Keratinocyte (primary cell): ENCODE data around the gene GTF2I.
"Not testable (repeated sequence)": the region's sequence is repeated elsewhere in the genome, so short reads cannot be mapped to it uniquely, and the experiment has no call there.

ENCODE experiments used
- CTCF ChIP-seq, 3 experiments: IDR thresholded peaks in 1 of 3; conservative IDR thresholded peaks in 1 of 3; optimal IDR thresholded peaks in 1 of 3; 2 replicates in 2 of 3; 3 replicates in 1 of 3; pipeline versions ENCODE3 to v1.5.1; 2011; ENCODE audit warnings: low read length in 3 of 3, mild to moderate bottlenecking in 3 of 3, moderate library complexity in 2 of 3, control low read depth in 1 of 3, inconsistent platforms in 1 of 3; ENCODE audit not compliant: insufficient read depth in 2 of 3; ENCODE audit errors: extremely low read depth in 1 of 3
- EZH2 ChIP-seq: IDR thresholded peaks from one replicate; pipeline ENCODE4 v1.6.1; 2012; ENCODE audit warnings: inconsistent platforms, mild to moderate bottlenecking, low read length, moderate library complexity

GRCh38 chr7:74667013-74667412, 9.5 kb downstream of the GTF2I start:
- TF ChIP-seq CTCF (optimal IDR thresholded peaks at IDR 0.05 in 1 of 3, IDR thresholded peaks at IDR 0.05 in 1 of 3, conservative IDR thresholded peaks at IDR 0.05 in 1 of 3; ENCODE audit: extremely low read depth in 1 of 3, insufficient read depth in 2 of 3, low read length in 3 of 3); EZH2: not testable (repeated sequence)
